NT2/D1 (cell line): ENCODE results near the gene CDC34.

Source experiments
- SUZ12 ChIP-seq: IDR thresholded peaks from 2 replicates; pipeline ENCODE4 v1.6.1; 2011; ENCODE audit not compliant: insufficient read length, insufficient read depth; ENCODE audit errors: extremely low read depth
- ZNF274 ChIP-seq: IDR thresholded peaks from 2 replicates; pipeline ENCODE4 v1.6.1; 2011; ENCODE audit warnings: mild to moderate bottlenecking, low read depth, low read length

DNA sequence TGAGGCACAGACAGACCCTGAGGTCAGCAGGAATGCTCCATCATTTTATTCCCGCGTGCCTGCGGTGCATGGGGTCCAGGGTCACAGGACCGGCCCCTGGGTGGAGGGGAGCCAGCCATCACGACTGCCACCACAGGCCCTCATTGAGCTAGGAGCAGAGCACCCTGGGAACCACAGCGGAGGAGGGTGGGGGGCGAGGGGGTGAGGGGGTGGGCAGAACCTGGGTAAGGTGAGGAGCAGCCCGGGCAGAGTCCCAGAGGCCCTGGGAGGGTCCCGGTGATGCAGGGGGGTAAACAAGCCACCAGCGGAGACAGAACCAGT is 36.5 kb upstream of the CDC34 start:
- TF ChIP-seq ZNF274 (no peak), SUZ12 (no peak)
